C1 segment of cervical spinal cord (tissue), 14 donors: ENCODE data around the gene RILPL2.
"Not testable (repeated sequence)": the region's sequence is repeated elsewhere in the genome, so short reads cannot be mapped to it uniquely, and the experiment has no call there.

Experiments used
- DNase-seq, 14 donors: peaks; one replicate each; lab custom pipeline; 2025; lab: John Stamatoyannopoulos, UW

Gene RILPL2

DNA sequence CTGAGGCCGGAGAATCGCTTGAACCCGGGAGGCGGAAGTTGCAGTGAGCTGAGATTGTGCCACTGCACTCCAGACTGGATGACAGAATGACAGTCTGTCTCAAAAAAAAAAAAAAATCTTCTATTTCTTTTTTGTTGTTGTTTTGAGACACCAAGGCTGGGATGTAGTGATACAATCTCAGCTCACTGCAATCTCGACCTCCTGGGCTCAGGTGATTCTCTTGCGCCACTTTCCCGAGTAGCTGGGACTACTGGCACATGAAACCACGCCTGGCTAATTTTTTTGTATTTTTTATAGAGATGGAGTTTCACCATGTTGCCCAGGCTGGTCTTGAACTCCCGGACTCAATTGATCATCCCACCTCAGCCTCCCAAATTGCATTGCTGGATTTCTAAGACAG is 14.2 kb upstream of the RILPL2 start:
- no peak for DNase-seq

DNA sequence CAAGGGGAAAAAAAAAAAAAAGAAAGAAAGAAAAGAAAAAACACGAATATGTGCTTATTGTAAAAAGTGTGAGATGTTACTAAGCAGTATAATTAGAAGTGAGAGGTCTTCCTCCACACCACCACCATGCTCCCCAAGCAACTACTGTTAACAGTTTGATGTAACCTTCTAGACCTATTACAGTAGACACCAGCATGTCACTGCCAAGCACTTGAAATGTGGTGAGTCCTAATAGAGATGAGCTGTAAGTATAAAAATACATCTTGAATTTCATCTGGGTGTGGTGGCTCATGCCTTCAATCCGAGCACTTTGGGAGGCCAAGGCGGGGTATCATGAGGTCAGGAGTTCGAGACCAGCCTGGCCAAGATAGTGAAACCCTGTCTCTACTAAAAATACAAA is 13.4 kb upstream of the RILPL2 start:
- DNase-seq, result no peak

DNA sequence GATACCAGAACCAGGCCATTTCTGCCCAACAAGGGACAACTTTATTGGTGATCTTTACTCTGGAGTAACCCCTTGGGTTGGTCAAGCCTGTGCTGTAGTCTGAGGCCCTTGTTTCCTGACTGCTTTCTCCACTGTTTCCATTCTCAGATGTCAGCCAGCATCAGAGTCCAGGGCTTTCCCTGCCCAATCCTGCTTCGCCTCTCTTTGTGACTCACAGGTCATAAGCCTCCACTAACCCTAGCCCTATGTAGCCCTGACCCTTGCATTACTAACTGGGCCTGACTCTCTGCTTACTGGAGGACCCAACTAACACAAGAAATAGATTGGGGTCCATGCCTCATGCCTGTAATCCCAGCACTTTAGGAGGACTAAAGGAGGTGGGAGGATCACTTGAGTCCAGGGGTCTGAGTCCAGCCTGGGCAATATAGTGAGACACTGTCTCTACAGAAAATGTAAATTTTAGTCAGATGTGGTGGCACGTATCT is 12.8 kb upstream of the RILPL2 start:
- no peak for DNase-seq

DNA sequence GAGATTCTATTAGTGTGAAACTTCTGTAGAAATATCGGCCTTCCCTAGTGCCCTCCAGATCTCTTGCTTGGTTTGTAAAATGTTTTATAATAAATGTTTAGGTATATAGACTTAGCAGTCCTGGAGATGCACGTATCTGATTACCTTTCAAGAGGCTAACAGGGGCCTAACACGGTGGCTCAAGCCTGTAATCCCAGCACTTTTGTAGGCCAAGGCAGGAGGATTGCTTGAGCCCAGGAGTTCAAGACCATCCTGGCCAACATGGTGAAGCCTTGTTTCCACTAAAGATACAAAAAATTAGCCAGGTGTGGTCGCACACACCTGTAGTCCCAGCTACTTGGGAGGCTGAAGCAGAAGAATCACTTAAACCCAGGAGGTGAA is 9.8 kb upstream of the RILPL2 start:
- no peak for DNase-seq

DNA sequence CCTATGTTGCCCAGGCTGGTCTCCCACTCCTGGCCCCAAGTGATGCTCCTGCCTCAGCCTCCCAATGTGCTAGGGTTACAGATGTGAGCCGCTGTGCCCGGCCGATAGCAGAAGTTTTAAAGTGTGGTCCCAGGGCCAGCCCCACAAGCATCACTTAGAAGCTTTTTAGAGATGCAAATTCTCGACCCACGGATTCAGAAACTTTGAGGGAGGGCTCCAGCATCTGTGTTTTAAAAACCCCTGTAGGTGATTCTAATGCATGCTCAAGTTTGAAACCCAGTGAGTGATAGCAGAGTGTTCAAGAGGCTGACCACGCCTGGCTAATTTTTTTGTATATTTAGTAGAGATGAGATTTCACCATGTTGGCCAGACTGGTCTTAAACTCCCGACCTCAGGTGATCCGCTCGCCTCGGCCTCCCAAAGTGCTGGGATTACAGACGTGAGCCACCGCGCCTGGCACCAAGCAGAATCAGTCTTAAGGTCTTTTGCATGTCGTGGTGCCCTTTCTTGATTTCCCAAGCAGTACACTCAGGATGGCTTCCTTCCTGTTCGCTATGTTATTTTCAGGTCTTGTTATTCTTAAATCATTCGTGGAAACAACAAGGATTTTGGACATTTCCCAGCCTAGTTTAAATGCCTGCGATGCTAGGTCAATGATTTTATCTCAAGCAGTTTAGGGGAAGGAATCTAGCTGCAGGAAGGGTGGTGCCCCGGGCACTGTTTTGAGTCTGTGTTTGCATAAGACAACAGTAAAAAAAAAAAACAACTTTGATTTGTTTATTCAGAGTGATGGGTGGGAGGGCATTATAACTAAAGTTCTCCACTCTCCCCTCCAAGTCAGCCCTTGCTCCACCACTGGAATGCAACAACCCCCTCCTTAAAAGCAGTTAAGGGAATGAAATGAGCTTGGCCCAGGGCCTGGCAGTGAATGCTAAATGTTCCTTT is 9.2 kb upstream of the RILPL2 start:
- no peak for DNase-seq

DNA sequence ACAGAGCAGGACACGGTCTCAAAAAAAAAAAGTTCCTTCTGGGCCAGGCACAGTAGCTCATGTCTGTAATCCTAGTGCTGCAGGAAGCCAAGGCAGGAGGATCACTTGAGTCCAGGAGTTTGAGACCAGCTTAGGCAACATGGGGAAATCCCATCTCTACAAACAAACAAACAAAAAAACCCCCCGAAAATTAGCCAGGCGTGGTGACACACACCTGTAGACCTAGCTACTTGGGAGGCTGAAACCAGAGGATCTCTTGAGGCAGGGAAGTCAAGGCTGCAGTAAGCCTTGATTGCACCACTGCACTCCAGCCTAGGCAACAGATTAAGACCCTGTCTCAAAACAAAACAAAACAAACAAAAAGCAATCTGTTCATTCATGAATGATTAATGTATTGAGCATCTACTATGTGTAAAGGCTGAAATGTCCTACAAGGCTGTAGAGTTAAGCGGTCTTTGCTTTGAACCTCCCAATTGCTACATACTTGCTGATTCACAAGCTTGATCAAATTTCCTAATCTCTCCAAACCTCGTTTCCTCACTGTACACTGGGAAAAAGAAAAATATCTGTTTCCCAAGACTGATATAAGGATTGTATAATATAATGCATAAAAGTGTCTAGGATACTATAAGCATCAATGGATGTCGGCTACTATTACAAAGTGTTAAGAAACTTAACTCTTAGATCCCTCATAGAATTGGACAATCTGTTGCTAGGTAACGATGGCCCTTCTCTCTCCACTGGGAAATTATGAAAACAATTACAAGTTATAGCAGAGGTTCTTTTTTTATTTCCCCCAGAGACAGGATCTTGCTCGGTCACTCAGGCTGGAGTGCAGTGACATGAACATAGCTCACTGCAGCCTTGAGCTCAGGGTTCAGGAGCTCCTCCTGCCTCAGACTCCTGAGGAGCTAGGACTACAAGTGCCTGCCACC is 7.9 kb upstream of the RILPL2 start:
- no peak for DNase-seq

DNA sequence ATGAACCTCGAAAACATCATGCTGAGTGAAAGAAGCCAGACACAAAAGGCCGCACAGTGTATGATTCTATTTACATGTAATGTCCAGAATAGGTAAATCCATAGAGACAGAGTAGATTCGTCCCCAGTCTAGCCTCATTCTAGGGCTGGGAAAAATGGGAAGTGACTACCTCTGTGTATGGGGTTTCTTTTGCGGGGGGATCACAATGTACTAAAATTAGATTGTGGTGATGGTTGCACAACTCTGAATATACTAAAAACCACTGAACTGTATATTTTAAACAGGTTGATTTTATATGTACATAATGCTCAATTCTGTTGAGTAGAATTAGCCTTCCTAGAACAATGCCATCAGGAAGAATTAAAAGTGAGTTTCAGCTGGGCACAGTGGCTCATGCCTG is 6.3 kb upstream of the RILPL2 start:
- no peak for DNase-seq

DNA sequence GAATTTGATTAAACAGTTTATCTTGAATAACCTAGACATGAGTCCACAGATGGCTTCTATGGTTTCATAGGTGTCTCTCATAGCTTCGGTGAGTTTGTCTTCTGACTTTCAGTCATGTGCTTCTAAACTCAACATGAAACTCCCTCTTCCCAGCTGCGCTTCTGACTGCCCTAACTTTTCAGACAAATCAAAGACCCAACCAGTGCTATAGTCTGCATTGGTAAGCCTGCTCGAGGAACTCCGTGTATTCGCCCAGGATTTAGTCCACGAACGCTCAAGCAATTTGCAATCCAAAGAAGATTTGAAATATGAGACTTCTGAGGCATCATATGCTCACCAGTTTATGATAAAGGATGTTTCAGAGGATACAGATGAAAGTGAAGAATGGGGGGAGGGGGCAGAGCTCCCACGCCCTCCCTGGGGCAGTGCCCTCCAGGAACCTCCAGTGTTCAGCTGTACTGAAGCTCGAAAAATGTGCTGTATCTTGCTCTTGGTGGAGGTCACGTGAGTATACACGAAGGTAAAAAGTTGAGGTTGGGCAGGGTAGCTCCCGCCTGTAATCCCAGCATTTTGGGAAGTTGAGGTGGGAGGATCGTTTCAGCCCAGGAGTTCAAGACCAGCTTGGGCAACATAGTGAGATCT is 5.2 kb upstream of the RILPL2 start:
- DNase-seq, result no peak

DNA sequence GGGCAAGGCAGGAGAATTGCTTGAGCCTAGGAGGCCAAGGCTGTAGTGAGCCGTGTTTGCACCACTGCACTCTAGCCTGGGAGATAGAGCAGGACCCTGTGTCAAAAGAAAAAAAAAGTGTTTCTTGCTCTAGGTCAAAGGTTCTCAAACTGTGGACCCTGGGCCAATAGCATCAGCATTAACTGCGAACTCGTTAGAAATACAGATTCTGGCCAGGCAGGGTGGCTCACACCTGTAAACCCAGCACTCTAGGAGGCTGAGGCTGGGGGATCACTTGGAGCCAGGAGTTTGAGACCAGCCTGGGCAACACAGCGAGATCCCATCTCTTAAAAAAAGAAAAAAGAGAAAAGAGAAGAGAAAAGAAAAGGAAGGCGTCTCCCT is 858 bp downstream of the RILPL2 start:
- no peak for DNase-seq

DNA sequence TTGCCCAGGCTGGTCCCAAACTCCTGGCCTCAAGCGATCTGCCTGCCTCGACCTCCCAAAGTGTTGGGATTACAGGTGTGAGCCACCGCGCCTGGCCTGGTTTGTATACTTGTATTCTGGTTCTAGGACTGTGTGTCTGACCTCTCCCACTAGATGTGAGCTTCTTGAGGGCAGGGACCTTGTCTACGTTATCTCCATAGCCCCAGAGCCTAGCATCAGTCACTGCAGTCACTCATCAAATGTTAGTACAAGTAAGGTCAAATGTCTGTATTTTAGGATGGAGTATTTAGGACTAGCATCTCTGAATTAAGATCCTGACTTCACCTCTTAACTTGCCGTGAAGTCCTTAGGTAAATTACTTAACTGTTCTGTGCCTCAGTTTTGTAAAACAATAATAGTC is 2.9 kb downstream of the RILPL2 start:
- no peak for DNase-seq

DNA sequence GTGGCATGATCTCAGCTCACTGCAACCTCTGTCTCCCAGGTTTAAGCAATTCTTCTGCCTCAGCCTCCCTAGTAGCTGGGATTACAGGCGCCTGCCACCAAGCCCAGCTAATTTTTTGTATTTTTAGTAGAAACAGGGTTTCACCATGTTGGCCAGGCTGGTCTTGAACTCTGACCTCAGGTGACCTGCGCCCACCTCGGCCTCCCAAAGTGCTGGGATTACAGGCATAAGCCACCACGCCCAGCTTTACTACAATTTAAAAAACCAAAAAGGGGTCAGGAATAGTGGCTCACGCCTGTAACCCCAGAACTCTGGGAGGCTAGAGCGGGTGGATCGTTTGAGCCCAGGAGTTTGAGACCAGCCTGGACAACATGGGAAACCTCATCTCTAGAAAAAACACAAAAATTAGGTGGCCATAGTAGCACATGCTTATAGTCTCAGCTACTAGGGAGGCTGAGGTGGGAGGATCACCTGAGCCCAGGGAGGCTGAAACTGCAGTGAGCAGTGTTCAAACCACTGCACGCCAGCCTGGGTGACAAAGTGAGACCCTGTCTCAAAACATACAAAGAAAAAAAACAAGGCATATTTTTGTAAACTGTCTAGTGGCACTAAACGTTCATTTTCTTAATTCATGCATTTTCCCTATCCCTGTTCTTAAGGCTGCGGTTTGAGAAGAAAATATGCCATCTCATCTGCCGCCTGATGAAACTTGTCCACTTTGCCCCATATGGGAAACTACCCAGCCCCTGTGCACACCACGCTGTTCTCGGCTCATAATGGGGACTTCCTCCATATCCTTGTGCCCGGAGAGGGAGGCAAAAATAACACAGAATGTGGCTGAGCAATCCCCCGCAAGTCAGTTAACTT is 4.3 kb downstream of the RILPL2 start:
- DNase-seq, result not testable (repeated sequence)

DNA sequence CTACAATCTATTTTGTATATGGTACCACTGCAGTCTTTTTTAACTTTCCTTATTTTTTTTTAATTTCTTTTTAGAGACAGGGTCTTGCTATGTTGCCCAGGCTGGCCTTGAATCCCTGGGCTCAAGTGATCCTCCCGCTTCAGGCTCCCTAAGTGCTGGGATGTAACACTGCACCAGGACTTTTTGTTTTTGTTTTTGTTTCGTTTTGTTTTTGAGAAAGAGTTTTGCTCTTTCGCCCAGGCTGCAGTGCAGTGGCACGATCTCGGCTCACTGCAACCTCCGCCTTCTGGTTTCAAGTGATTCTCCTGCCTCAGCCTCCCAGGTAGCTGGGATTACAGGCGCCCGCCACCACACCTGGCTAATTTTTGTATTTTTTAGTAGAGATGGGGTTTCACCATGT is 7.4 kb downstream of the RILPL2 start:
- not testable (repeated sequence) for DNase-seq

DNA sequence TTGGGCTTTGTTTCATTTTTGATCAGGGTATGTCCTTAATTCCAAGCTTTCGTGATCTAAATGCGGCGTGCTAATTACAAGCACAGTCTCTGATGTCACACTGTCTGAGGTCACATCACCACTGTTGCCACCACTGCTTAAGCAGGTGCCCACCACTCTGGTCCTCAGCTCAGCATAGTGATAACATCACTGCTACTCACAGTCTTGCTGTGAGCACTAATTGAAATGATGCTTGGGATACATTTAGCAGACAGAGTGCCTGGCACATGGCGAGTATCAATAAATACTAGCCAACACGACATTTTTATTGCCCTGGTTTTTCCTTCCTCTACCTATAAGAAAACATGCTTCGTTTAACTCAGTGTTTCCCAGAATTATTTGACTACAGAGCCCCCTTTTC is 7.9 kb downstream of the RILPL2 start:
- no peak for DNase-seq

DNA sequence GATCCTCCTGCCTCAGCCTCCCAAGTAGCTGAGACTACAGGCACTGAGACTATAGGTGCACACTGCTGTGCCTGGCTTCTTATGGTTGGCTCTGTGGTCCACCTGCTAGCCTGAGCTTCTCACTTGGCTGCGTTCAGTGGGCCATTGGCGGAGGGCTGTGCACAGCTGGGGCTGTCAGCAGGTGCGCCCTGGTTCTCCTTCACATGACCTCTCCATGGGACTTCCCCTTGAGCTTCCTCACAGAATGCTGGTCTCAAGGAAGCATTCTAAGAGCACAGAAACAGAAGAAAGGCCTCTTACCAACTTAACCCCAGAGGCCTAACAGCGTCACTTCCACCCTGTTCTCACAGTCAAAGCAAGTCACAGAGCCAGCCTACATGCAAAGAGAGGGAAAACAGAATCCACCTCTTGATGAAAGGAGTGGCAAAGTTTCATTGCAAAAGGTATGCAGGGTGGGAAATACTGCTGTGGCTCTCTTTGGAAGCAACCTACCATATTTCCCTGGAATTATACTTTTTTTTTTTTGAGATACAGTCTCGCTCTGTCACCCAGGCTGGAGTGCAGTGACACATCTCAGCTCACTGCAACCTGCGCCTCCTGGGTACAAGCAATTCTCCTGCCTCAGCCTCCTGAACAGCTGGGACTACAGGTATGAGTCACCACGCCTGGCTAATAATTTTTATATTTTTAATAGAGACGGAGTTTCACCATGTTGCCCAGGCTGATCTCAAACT is 9.3 kb downstream of the RILPL2 start:
- DNase-seq, result no peak

DNA sequence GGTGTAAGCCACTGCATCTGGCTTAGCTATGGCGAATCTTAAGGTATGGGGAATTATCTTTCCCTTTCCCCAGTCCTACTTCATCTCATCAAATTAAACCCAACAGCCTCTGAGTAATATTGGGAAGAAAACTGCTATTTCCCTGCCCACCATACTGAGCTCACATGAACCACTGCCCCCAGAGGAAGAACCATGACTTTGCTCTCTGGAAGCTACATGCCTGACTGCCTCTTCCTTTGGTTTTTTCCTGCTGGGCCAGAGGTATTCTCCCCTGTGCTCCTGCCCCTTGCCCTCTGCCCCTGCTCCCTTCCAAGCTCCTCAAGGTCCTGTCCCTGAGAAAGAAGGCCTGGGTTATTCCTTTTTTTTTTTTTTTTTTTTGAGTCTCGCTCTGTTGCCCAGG is 15.2 kb downstream of the RILPL2 start:
- DNase-seq, result no peak

DNA sequence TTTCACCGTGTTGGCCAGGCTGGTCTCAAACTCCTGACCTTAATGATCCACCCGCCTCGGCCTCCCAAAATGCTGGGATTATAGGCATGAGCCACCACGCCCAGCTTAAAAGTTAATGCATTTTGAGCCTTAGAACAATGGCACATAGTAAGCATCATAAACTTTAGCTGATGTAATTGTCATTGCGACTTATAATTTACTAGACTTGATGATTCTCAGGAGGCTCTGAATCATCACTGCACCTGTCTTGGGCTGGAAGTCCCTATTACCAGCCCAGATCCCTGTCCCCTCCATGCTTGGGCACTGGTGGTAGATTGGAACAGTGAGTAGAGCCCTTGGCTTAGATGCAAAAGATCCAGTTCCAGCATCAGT is 26.5 kb downstream of the RILPL2 start:
- DNase-seq, result no peak

DNA sequence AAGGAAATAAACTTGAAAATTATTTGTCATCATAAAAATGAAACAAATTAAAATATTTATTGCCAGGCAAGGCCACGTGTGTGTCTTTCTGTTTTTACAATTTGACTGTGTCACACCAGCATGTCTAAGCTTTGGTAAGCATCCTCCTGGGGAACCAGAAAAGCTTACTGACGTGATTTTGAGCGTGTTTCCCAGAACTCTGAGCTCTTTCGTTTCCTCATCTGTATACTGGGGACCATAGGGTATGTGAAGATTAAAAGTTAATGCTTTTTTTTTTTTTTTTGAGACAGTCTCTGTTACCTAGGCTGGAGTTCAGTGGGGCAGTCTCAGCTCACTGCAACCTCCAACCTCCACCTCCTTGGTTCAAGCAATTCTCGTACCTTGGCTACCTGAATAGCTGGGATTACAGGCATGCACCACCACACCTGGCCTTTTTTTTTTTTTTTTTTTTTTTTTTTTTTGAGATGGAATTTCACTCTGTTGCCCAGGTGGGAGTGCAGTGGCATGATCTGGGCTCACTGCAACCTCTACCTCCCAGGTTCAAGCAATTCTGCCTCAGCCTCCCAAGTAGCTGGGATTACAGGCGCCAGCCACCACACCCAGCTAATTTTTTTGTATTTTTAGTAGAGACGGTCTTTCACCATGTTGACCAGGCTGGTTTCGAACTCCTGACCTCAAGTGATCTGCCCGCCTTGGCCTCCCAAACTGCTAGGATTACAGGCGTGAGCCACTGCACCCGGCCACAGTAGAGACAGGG is 27.0 kb downstream of the RILPL2 start:
- not testable (repeated sequence) for DNase-seq

DNA sequence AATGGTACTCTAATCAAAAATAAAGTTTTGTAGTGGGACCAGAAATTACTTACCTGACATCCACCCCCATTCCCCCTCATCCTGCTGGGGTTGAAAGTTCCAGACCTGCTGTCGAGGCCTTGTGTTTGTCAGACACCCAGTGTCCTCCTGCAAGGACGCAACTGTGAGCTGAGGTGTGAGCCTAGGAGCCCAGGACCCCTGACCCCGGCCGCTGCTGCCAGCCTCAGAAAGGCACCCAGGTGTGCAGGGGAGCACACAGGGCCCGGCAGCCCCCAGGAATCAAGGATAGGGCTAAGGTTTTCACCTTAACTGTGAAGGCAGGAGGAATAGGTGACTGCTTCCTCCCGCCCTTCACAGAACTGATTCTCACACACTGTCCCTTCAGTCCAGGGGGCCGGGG is 27.9 kb downstream of the RILPL2 start:
- DNase-seq, result not testable (repeated sequence)

DNA sequence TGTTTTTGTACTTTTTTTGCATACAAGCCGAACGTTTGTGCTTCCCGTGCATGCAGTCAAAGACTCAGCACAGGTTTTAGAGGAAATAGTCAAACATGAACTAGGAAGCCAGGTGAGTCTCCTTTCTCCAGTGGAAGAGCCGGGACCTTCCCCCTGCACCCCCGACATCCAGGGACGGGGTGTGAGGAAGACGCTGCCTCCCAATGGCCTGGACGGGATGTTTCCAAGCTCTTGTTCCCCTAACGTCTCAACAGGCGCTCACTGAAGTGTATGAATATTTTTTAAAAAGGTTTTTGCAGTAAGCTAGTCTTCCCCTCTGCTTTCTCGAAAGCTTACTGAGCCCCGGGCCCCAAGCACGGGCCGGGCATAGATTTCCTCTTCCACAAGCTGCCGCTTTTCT is 28.6 kb downstream of the RILPL2 start:
- DNase-seq, result not testable (repeated sequence)

DNA sequence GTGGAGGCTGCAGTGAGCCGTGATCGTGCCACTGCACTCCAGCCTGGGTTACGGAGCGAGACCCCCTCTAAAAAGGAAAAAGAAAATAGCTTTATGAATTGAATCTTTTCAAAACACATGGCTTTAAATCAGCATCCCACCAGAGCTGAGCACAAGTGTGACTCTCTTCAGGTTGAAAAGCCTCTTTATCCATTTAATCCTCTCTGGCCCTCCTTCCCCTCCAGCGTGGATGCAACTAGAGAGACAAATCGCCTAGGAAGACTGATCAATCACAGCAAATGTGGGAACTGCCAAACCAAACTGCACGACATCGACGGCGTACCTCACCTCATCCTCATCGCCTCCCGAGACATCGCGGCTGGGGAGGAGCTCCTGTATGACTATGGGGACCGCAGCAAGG is 29.2 kb downstream of the RILPL2 start:
- DNase-seq, result not testable (repeated sequence)
